Fibroblast of lung (primary cell): ENCODE results near the gene MYO1H.

Source experiments
- EZH2 ChIP-seq: IDR thresholded peaks from 2 replicates; pipeline ENCODE4 v1.5.1; 2012; ENCODE audit warnings: low read length, control low read depth, mild to moderate bottlenecking; ENCODE audit errors: missing control alignments
- TF ChIP-seq, protein P1 (sequence below), 2 donors: IDR thresholded peaks in 1 of 2; conservative IDR thresholded peaks in 1 of 2; 1 replicate in 1 of 2; 2 replicates in 1 of 2; pipeline ENCODE4 v1.5.1; 2011 to 2012; ENCODE audit warnings: low read length in 2 of 2, control low read depth in 1 of 2, inconsistent platforms in 1 of 2, low read depth in 1 of 2, mild to moderate bottlenecking in 1 of 2

GRCh38 chr12:109451400-109451799 lies 103.7 kb downstream of the MYO1H start:
- TF ChIP-seq, protein P1, sequence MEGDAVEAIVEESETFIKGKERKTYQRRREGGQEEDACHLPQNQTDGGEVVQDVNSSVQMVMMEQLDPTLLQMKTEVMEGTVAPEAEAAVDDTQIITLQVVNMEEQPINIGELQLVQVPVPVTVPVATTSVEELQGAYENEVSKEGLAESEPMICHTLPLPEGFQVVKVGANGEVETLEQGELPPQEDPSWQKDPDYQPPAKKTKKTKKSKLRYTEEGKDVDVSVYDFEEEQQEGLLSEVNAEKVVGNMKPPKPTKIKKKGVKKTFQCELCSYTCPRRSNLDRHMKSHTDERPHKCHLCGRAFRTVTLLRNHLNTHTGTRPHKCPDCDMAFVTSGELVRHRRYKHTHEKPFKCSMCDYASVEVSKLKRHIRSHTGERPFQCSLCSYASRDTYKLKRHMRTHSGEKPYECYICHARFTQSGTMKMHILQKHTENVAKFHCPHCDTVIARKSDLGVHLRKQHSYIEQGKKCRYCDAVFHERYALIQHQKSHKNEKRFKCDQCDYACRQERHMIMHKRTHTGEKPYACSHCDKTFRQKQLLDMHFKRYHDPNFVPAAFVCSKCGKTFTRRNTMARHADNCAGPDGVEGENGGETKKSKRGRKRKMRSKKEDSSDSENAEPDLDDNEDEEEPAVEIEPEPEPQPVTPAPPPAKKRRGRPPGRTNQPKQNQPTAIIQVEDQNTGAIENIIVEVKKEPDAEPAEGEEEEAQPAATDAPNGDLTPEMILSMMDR (conservative IDR thresholded peaks at IDR 0.05 in 1 of 2, IDR thresholded peaks at IDR 0.05 in 1 of 2; ENCODE audit: low read depth in 1 of 2, low read length in 2 of 2): no peak
- TF ChIP-seq EZH2: no peak
